Measurements from ENCODE around the gene GLCCI1.
"Not testable (repeated sequence)": the region's sequence is repeated elsewhere in the genome, so short reads cannot be mapped to it uniquely, and the experiment has no call there.

Gene GLCCI1

GRCh38 chr7:8094164-8095140 lies 125.9 kb downstream of the GLCCI1 start:
- no peak for DNase-seq (ENCODE audit: low spot score)

GRCh38 chr7:8101292-8101691 lies 132.7 kb downstream of the GLCCI1 start:
- DNase-seq (ENCODE audit: low spot score), result not testable (repeated sequence)

DNA sequence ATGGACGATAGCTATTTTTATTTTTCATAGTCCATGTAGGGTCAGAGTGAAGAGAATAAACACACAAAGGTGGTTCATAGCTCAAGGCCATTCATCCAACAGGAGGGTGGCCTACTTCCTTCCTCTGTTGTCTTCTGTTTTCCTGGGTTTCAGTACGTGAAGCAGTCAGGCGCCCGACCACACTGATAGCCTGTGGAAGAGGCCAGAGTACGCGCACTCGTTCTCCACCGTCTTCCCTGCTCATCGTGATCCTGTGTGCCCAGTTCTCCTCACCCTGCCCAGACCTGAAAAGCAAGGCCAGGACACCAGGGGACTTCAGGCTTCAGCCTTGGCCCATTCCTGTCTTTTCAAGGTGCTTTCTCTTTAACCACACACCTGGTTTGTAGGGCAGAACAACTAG lies 134.7 kb downstream of the GLCCI1 start:
- no peak for DNase-seq (ENCODE audit: low spot score)

- DNase-seq (ENCODE audit: low spot score), result no peak
These were observed 137.0 kb downstream of the GLCCI1 start for GRCh38 chr7:8105449-8106095.

- no peak for DNase-seq (ENCODE audit: low spot score)
These were observed 140.8 kb downstream of the GLCCI1 start for GRCh38 chr7:8109196-8110022.

GRCh38 chr7:8111282-8111960 lies 142.8 kb downstream of the GLCCI1 start:
- DNase-seq (ENCODE audit: low spot score), result no peak

- DNase-seq (ENCODE audit: low spot score), result no peak
These were observed 144.1 kb downstream of the GLCCI1 start for GRCh38 chr7:8112685-8113084.

DNA sequence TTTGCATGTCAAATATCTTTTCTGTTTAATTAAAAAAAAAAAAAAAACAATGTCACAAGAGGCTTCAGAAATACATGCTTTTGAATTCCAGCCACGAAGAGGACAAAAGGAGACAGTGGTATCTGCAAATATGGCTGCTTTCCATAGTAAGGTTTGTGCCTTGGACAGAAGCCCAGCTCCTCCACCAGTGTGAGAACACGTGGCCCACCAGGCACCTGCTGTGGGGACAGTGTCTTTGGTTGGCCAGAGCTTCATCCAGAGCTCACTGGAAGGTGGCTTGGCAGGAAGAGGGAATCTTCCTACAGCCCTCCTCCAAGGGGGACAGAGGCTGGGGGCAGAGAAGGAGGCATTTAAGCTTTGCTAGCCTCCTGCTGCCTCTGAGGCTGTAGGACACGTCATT lies 144.6 kb downstream of the GLCCI1 start:
- DNase-seq (ENCODE audit: low spot score), result no peak

DNA sequence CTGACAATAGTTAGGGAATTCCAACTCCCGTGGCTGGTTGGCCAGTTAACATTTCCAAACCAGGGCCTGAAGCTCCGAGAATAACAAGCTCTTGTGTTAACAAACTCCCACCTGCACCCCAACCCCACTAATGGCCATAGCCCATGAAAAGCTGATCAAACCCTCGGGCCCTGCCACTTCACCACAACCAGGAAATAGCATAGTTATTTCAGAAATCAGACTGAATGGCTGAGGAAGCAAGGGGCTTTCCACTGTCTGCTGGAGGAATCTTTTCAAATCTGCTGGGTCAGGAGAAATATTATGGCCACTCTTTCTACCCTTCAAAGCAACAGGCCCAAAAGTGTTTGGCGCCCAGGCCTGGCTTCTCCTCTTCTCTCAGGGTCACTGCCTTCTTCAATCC lies 145.6 kb downstream of the GLCCI1 start:
- DNase-seq (ENCODE audit: low spot score), result no peak

DNA sequence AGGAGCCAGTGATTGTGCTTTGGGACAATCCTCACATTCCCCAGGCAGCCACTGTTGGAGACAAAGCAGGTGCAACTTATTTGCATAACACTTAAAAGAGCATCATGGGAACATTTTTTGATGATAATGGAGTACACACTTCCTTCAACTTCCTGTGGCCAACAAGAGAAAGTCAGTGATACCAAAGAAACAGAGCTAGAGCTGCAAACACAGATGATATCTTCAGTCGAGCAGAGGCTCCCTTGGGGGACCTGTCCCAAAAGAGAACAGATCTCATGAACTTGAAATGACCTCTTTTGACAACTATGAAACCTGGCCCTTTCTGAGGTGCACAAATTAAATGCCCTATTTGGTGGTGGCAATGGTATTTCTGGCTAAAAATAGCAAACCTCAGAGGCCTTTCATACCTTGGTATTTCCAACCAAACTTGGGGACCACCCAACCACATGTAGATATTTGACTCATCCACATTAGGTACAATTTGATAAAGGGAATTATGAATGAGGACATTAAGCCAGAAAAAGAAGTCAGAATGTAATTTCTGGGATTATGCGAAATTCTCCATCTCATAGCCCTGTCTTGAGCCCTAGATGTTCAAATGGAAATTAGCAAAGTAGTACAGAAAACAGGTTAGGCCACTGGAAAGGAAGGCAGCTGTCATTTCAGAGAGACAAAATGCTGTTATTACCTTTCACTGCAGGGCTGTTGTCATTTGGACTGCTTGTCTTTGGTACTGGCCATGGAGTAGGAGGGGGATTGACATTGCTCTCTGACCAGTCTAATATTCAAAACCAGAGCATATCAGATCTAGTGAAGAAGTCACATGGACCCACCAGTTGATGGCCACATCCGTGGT lies 147.2 kb downstream of the GLCCI1 start:
- DNase-seq (ENCODE audit: low spot score), result no peak

- no peak for DNase-seq (ENCODE audit: low spot score)
These were observed 148.6 kb downstream of the GLCCI1 start for GRCh38 chr7:8117195-8117594.

DNA sequence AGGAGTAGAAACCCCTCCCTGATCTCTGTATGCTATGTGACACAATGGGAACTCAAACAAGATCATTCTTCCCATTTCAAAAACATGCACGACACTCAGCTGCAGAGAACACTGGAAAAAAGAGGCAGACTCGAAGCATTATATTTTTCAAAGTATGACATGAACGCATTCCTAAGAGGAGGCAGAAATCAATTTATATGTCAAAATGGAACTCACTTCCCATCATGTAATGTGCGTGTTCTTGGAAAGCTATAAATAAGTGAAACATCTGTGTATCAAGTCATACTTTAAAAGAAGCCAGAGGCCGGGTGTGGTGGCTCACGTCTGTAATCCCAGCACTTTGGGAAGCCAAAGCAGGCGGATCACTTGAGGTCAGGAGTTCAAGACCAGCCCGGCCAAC lies 150.7 kb downstream of the GLCCI1 start:
- DNase-seq (ENCODE audit: low spot score), result no peak

DNA sequence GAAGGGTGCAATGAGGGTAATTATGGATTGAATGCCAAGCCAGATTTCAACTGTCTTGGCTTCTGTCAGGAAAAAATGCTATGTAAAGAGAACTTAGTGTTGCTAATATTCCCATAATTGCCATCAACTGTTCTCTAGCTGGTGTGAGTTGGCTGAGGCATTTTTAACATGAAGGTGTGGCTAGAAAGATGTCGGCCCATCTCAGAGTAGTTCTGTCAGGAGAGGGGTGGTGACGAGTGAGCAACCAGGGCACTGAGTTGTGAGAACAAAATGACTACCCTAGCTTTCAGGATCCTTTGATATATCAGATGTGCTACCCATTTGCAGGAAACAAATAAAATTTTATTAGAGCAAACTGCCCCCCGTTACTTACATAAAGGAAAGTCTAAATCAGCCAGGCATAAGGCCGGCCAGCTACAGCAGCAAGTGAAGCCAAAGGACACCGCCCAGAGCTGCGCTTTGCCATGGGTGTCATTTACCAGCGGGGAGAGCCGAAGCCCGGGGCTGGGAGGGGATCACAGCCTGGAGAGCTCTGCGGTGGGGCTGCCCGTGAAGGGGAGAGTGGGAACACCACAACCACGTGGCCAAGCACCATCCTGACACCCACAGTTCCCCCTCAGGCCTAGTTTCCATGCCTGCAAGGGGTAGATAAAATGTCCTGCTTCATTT lies 151.9 kb downstream of the GLCCI1 start:
- no peak for DNase-seq (ENCODE audit: low spot score)

DNA sequence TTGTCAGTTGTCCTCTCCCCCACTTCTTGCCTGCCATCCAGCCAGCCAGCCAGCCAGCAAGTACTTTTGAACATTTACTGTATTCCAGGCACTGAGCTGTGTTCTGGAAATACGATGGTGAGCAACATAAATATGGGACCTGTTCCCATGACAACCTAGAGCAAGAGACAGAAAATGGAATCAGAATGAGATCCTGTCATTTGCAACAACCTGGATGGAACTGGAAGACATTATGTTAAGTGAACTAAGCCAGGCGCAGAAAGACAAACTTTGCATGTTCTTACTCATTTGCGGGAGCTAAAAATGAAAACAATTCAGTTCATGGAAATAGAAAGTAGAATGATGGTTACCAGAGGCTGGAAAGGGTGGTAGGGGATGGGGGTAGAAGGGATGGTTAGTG lies 152.6 kb downstream of the GLCCI1 start:
- peak; percentile 36 for DNase-seq (ENCODE audit: low spot score)

DNA sequence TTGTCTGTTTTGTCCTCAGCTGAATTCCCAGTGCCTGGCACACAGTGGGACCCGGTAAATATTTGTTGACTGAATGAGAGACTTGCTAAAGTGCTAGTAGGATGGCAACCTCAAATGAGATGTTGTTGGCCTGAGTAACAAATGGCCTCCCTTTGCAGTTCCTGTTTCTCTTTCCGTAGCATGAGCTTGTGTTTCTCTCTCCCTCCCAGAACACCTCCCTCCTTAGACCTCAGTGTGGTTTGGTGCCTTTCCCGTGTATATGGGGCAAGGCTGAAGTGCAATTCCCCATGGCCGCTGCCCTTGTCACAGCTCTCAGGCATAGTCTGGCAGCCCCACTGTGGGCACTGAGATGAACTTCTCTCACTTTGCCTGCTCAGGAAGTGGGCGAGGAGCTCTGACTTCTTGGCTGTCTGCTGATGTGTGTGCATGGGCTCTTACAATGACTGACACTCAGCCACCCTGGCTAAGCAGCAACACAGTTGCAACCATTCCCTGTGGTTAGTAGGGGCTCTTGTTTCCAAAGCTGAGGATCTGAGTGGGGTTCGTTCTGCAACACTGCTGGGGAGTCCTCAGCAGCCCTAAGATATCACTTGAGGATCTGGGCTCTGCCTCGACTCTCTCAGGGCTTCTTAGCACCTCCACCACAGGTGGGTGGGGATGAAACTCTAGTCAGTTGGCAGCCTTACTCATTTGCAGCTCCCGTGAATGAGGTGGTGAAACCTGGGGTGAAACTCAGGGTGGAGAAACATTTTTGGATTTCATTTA lies 157.3 kb downstream of the GLCCI1 start:
- DNase-seq (ENCODE audit: low spot score), result peak; percentile 37

DNA sequence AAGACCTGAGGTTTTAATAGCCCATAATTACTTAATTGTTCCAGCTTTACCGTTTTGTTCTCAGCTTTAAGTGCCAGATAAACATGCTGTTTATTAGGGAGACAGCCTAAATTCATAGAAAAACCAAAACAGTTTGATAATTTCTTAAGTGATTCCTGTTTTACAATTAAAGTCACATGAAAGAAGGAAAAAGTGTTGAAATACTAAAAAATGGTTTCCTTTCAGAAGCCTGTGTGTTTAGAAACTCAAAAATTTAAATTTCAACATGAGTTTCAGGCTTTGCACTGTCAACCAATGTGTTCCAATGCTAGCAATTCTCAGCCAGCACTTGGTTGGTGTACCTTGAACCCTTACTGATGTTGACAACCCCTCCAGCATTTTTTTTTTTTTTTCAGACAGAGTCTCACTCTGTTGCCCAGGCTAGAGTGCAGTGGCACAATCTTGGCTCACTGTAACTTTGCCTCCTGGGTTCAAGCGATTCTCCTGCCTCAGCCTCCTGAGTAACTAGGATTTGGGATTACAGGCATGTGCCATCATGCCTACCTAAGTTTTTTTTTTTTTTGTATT lies 158.1 kb downstream of the GLCCI1 start:
- no peak for DNase-seq (ENCODE audit: low spot score)

DNA sequence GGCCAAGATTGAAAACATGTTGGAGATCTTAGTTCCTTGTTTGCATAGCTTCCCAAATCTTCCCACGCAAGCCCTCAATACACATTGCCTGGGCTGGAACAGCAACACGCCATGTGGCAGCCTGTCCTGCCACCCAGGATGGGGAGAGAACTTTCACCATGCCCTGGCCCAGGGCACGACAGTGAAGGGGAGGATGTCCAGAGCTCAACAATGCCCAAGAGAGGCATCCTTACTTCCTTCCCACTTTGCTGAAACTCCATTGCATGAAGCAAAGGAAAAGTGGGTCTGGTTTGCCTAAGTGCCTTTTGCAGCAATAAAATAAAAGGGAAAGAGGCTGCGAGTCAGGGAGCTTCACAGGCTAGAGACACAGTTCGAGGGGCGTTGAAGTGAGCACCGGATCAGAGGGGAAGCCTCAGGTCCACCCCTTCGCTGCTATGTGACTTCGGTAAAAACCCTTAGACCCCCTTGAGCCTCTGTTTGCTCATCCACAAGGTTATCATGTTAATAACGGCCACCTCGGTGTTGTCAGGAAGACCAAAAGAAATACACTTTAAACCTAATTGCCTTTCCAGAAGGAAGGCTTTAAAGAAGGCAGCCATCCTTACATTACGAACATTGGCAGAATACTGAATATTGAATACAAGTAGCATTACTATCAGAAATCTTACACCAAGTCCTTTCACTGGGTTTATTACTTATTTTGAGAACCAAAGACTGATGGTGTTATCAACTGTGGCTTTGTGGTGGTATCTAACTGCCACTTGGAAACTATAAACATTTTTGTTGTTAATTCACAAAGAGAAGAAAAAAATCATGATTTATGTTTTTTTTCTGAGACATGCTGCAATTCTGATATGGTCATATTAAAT lies 160.1 kb downstream of the GLCCI1 start:
- no peak for DNase-seq (ENCODE audit: low spot score)

DNA sequence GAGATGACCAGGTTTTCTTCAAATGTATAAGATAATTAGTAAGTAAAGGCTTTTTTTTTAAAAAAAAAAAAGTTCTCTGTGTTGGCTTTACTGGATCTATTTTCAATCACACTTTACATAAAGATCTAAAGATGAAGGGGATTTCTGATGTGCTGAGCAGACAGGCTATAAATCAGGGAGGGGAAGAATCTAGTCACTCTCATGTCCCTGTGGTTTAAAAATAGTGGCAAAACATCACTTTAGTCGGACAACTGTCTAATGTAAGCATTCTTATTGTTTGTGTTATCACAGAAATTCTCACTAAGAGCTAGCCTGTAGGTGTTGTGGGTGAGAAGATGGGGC lies 160.7 kb downstream of the GLCCI1 start:
- no peak for DNase-seq (ENCODE audit: low spot score)
